IMR-90 (cell line): ENCODE measurements around the gene CIB1. TPM values are rescaled to one million over a fixed set of nuclear protein-coding genes. Genes with fewer than 3 reads are reported as not detected.

Experiments
- ATAC-seq: fragments of 200-7000 bp; cut with Tn5 transposase; 2 replicates; pipeline ENCODE4 v1.9.1; 2020; ENCODE audit warnings: low read depth, mild to moderate bottlenecking, moderate library complexity
- BruUV-seq: library from RNA; stranded (reverse); fragments of 400-500 nt; replicated peaks from 2 replicates; lab custom pipeline; 2021; lab: Mats Ljungman, UMichigan
- CTCF ChIA-PET: fragments of 300-600 bp; formaldehyde crosslinking; extraction: SDS; loops from one replicate; lab custom pipeline; 2021; ENCODE audit warnings: antibody characterized with exemption; lab: Yijun Ruan, JAX
- POLR2A ChIA-PET: fragments of 300-600 bp; sonication (Branson Sonifier 250); formaldehyde crosslinking; loops from one replicate; lab custom pipeline; 2022; ENCODE audit warnings: antibody characterized with exemption; ENCODE audit not compliant: unreplicated experiment; lab: Charles Lee
- DNase-seq: peaks from one replicate; pipeline ENCODE4 v3.0.0; 2013
- H2AFZ ChIP-seq: replicated peaks from 2 replicates; pipeline ENCODE3; 2013; ENCODE audit warnings: low read length, mild to moderate bottlenecking; ENCODE audit not compliant: poor library complexity
- H2AK5ac ChIP-seq: 2 replicates; pipeline ENCODE4 v1.6.1; 2013; ENCODE audit warnings: low read depth, low read length, inconsistent platforms
- H2AK9ac ChIP-seq: replicated peaks from 2 replicates; pipeline ENCODE3; 2013; ENCODE audit warnings: mild to moderate bottlenecking, low read depth, low read length, moderate library complexity; ENCODE audit not compliant: poor library complexity
- H2BK120ac ChIP-seq: 2 replicates; pipeline ENCODE4 v1.6.1; 2013; ENCODE audit warnings: low read depth, low read length, inconsistent platforms
- H2BK15ac ChIP-seq: 3 replicates; pipeline ENCODE4 v1.6.1; 2013; ENCODE audit warnings: low read depth, low read length, inconsistent platforms
- H2BK20ac ChIP-seq: 2 replicates; pipeline ENCODE4 v1.6.1; 2013; ENCODE audit warnings: low read depth, mild to moderate bottlenecking, inconsistent platforms, low read length, moderate library complexity
- H2BK5ac ChIP-seq: 2 replicates; pipeline ENCODE4 v1.6.1; 2013; ENCODE audit warnings: mild to moderate bottlenecking, low read depth, low read length, inconsistent platforms; ENCODE audit not compliant: poor library complexity, severe bottlenecking
- H3K14ac ChIP-seq: replicated peaks from 2 replicates; pipeline ENCODE4 v1.6.1; 2013; ENCODE audit warnings: low read depth, low read length, inconsistent platforms
- H3K18ac ChIP-seq: 2 replicates; pipeline ENCODE4 v1.6.1; 2013; ENCODE audit warnings: low read depth, low read length, control low read depth
- H3K23ac ChIP-seq: 2 replicates; pipeline ENCODE4 v1.6.1; 2013; ENCODE audit warnings: low read depth, low read length, inconsistent platforms
- H3K27ac ChIP-seq: 2 replicates; pipeline ENCODE4 v1.5.1; 2013; ENCODE audit warnings: mild to moderate bottlenecking, control low read depth, low read length; ENCODE audit not compliant: insufficient read depth
- H3K27me3 ChIP-seq: 2 replicates; pipeline ENCODE4 v1.6.1; 2013; ENCODE audit warnings: low read length; ENCODE audit not compliant: control insufficient read depth, insufficient read depth
- H3K36me3 ChIP-seq: 2 replicates; pipeline ENCODE4 v1.6.1; 2013; ENCODE audit warnings: low read length, mixed read lengths; ENCODE audit not compliant: control insufficient read depth, insufficient read depth
- H3K4ac ChIP-seq: 2 replicates; pipeline ENCODE4 v1.6.1; 2013; ENCODE audit warnings: low read depth, low read length, inconsistent platforms
- H3K4me1 ChIP-seq: 2 replicates; pipeline ENCODE4 v1.6.1; 2013; ENCODE audit warnings: low read length, mixed read lengths; ENCODE audit not compliant: control insufficient read depth, insufficient read depth
- H3K4me2 ChIP-seq: 2 replicates; pipeline ENCODE4 v1.6.1; 2013; ENCODE audit warnings: low read depth, mild to moderate bottlenecking, control low read depth, low read length, moderate library complexity
- H3K4me3 ChIP-seq: 2 replicates; pipeline ENCODE4 v1.5.1; 2013; ENCODE audit warnings: low read depth, mild to moderate bottlenecking, control low read depth, low read length, moderate library complexity; ENCODE audit not compliant: insufficient read depth
- H3K56ac ChIP-seq: 2 replicates; pipeline ENCODE4 v1.6.1; 2013; ENCODE audit warnings: low read length, inconsistent platforms; ENCODE audit not compliant: insufficient read depth; ENCODE audit errors: extremely low read depth
- H3K79me1 ChIP-seq, 2 experiments: 2 replicates each; pipeline ENCODE4 v1.6.1; 2013; ENCODE audit warnings: low read length in 2 of 2, inconsistent platforms in 1 of 2, low read depth in 1 of 2
- H3K9ac ChIP-seq: 2 replicates; pipeline ENCODE4 v1.6.1; 2013; ENCODE audit warnings: low read depth, low read length, control low read depth
- H3K9me1 ChIP-seq: 2 replicates; pipeline ENCODE4 v1.6.1; 2013; ENCODE audit warnings: low read length, inconsistent platforms; ENCODE audit not compliant: insufficient read depth
- H3K9me3 ChIP-seq: 2 replicates; pipeline ENCODE4 v1.6.1; 2013; ENCODE audit warnings: low read length; ENCODE audit not compliant: control insufficient read depth, insufficient read depth
- H4K20me1 ChIP-seq: 2 replicates; pipeline ENCODE4 v1.6.1; 2013; ENCODE audit warnings: low read length, inconsistent platforms; ENCODE audit not compliant: insufficient read depth
- H4K5ac ChIP-seq: 2 replicates; pipeline ENCODE4 v1.6.1; 2013; ENCODE audit warnings: mild to moderate bottlenecking, low read depth, low read length, control low read depth
- H4K8ac ChIP-seq, 2 experiments: 2 replicates each; pipeline ENCODE4 v1.6.1; 2013; ENCODE audit warnings: low read depth in 2 of 2, low read length in 2 of 2, control low read depth in 1 of 2, inconsistent platforms in 1 of 2
- H4K91ac ChIP-seq: 2 replicates; pipeline ENCODE4 v1.6.1; 2013; ENCODE audit warnings: low read depth, low read length, inconsistent platforms; ENCODE audit not compliant: insufficient read depth
- FOS ChIP-seq: fragments of 150-350 bp; IDR thresholded peaks from 2 replicates; pipeline ENCODE4 v1.6.1; 2016; ENCODE audit warnings: low read depth, low read length
- MAFK ChIP-seq: IDR thresholded peaks from 2 replicates; pipeline ENCODE4 v1.6.1; 2012; ENCODE audit warnings: low read depth, low read length, improper control_type of control experiment
- MAZ ChIP-seq: IDR thresholded peaks from 2 replicates; pipeline ENCODE4 v1.6.1; 2012; ENCODE audit warnings: low read depth, mild to moderate bottlenecking, low read length, improper control_type of control experiment, moderate library complexity, borderline replicate concordance
- MXI1 ChIP-seq: IDR thresholded peaks from 2 replicates; pipeline ENCODE4 v1.6.1; 2012; ENCODE audit warnings: low read depth, mild to moderate bottlenecking, low read length, moderate library complexity, borderline replicate concordance
- SMC3 ChIP-seq: fragments of 150-350 bp; IDR thresholded peaks from 2 replicates; pipeline ENCODE4 v1.6.1; 2016; ENCODE audit warnings: low read depth, mild to moderate bottlenecking, antibody characterized with exemption, low read length, moderate library complexity
- USF2 ChIP-seq: fragments of 150-350 bp; IDR thresholded peaks from 2 replicates; pipeline ENCODE4 v1.6.1; 2017; ENCODE audit warnings: mild to moderate bottlenecking, antibody characterized with exemption, low read length, low read depth
- WGBS, 2 experiments: methylation state at CpG; one replicate each; pipeline versions ENCODE4 v1.1.5 to v1.1.7; 2013; ENCODE audit warnings: missing lambda C conversion rate in 2 of 2; ENCODE audit not compliant: insufficient read length in 1 of 2; ENCODE audit errors: extremely low coverage in 2 of 2; 5-methylcytosine and 5-hydroxymethylcytosine counted together
- dilution Hi-C: fragments of 300-500 bp; cut with HindIII; formaldehyde crosslinking; loops from one replicate; pipeline ENCODE4 v1.14.3; 2018; ENCODE audit warnings: low sequenced_read_pairs; ENCODE audit not compliant: unreplicated experiment
- in situ Hi-C: fragments of 300-500 bp; cut with MboI; formaldehyde crosslinking; loops from 3 replicates; pipeline ENCODE4 v1.14.3; 2019; ENCODE audit warnings: low sequenced_read_pairs, inconsistent platforms, mixed read lengths
- intact Hi-C: fragments of 100-400 bp; cut with micrococcal nuclease; formaldehyde crosslinking; loops from 2 replicates; pipeline ENCODE4 v1.10.0; 2022
- polyA plus RNA-seq, 3 experiments: library from polyadenylated mRNA; depleted of rRNA; stranded (reverse); fragments of >200 nt; gene quantifications; 2 replicates each; pipeline ENCODE4 v1.2.3, GENCODE V29; 2012; ENCODE audit warnings: low replicate concordance in 1 of 3
- total RNA-seq: library from RNA; depleted of rRNA; stranded (reverse); fragments of >200 nt; gene quantifications from 2 replicates; pipeline ENCODE4 v1.2.3, GENCODE V29; 2012
- TF ChIP-seq, protein P1 (sequence below): conservative IDR thresholded peaks from 2 replicates; pipeline ENCODE4 v1.5.1; 2012; ENCODE audit warnings: mild to moderate bottlenecking, low read depth, low read length, improper control_type of control experiment

The CIB1 gene
- total and polyA plus RNA-seq, 2 of the 4 experiments (the other 2 are of a cell fraction), result 31.5 to 94.1 TPM

DNA sequence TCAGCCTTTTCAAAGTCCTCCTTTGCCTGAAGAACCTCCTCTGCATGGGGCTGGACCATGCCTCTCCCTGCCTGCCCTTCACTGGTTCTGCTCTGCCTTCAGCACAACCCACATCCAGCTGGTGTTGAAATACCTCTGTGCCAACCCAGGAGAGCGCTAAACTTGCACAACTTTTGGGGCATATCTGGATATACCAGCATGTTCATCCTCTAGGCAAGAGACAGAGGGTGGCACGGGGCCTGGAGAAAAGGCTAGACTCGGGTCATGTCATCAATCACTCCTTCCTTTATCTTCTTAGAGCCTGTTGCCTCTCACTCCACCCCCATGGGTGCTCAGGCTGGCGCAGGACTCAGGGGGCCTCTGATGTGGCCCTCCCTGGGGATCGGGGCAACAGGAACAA is 27.9 kb downstream of the CIB1 start:
- Histone ChIP-seq H2BK20ac (no peak overlapping the region), H2BK120ac (no peak overlapping the region), H2AK5ac (no peak overlapping the region), H4K8ac (no peak overlapping the region), H2AFZ (no peak overlapping the region), H3K14ac (no peak overlapping the region), H4K20me1 (no peaks in the 10 kb centered on the region; the same call in 1 of the 2 replicates), H3K27me3 (no peaks in the 10 kb centered on the region), H2BK15ac (no peak overlapping the region), H3K4me1 (peaks cover 4% of the 10 kb centered on the region), H3K4ac (no peak overlapping the region), H3K36me3 (peaks cover 7% of the 10 kb centered on the region), H3K18ac (no peak overlapping the region), H2BK5ac (no peak overlapping the region), H3K9ac (no peak overlapping the region), H3K27ac (no peak overlapping the region), H3K23ac (no peak overlapping the region), H3K9me3 (no peaks in the 10 kb centered on the region), H2AK9ac (no peak overlapping the region), H3K79me1 (peaks cover 40 to 50% of the 10 kb centered on the region in 2 experiments), H3K56ac (no peak overlapping the region), H3K4me2 (no peak overlapping the region), H4K91ac (no peak overlapping the region), H3K9me1 (peaks cover 14% of the 10 kb centered on the region; the same call in 1 of the 2 replicates), H4K5ac (no peak overlapping the region), H3K4me3 (no peak overlapping the region)
- dilution Hi-C loops (no loop called here), intact Hi-C loops (no loop called here), in situ Hi-C loops (no loop called here)
- 75% methylated on average over 2 of the region's 5 CpGs; no CpG with 5 or more reads in 1 of the 2 experiments for WGBS, 2 experiments
- DNase-seq (no peak), ATAC-seq (no peak)
- ChIA-PET CTCF (no interaction called here), POLR2A (no interaction called here)
- BruUV-seq, result no TSS peak
- TF ChIP-seq SMC3 (no peak), FOS (no peak), MXI1 (no peak), USF2 (no peak), MAFK (no peak), MAZ (no peak)
- TF ChIP-seq, protein P1, sequence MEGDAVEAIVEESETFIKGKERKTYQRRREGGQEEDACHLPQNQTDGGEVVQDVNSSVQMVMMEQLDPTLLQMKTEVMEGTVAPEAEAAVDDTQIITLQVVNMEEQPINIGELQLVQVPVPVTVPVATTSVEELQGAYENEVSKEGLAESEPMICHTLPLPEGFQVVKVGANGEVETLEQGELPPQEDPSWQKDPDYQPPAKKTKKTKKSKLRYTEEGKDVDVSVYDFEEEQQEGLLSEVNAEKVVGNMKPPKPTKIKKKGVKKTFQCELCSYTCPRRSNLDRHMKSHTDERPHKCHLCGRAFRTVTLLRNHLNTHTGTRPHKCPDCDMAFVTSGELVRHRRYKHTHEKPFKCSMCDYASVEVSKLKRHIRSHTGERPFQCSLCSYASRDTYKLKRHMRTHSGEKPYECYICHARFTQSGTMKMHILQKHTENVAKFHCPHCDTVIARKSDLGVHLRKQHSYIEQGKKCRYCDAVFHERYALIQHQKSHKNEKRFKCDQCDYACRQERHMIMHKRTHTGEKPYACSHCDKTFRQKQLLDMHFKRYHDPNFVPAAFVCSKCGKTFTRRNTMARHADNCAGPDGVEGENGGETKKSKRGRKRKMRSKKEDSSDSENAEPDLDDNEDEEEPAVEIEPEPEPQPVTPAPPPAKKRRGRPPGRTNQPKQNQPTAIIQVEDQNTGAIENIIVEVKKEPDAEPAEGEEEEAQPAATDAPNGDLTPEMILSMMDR, result no peak
